Measurements from ENCODE around the gene GSN. TPM values are rescaled to one million over a fixed set of nuclear protein-coding genes. Genes with fewer than 3 reads are reported as not detected.
"Not testable (repeated sequence)": the region's sequence is repeated elsewhere in the genome, so short reads cannot be mapped to it uniquely, and the experiment has no call there.

Gene GSN
- total RNA-seq, 1 donor from 2014 or later: 1,127 TPM

DNA sequence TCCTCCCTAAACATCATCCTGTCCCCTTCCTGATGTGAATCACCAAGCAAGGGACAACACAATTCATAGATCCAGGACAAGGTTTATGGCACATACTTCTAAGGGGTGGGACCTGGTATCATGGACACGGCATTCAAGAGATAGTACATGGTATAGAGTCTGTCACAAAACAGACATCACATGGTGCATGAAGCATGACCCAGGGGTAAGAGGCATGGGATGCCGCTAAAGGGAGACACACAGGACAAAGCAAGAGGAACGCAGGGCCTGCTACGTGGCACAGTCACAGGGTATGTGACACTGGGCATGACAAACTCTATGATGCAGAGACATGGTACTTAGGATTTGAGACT lies 20.7 kb downstream of the GSN start:
- no peak for DNase-seq

DNA sequence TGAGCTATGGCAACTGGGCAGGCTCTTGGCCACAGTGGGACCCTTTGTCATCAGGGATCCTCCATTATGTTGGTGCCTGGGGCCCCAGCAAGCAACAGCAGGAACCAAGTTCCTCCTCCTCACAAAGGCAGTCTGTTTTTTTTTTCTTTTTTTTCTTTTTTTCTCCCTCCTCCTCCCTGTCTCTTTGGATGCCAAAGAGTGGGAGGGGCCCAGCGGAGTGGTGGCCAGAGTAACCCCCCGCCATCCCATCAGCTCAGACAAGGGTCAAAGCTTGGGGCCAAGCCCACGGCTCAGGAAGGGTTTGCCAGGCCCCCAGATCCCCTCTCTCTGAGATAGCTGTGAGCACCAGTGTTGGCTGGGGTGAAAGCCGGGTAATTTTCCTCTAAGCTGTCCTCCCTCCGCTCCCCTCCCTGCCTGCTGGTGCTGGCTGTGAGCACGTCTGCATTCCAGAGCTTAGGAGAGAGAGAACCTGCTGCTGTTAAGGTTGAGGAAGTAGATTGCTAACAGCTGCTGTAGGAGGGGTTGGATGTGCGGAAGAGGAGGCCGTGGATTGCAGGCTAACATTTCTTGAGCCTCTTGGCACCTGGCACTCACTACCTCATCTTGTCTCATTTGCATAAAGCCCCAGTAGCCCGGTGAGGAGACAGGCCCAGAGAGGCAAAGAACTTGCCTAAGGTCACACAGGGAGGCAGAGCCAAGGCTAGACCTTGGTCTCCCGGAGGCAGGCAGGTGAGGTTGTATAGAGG lies 21.2 kb downstream of the GSN start:
- peak; percentile 40 for DNase-seq

DNA sequence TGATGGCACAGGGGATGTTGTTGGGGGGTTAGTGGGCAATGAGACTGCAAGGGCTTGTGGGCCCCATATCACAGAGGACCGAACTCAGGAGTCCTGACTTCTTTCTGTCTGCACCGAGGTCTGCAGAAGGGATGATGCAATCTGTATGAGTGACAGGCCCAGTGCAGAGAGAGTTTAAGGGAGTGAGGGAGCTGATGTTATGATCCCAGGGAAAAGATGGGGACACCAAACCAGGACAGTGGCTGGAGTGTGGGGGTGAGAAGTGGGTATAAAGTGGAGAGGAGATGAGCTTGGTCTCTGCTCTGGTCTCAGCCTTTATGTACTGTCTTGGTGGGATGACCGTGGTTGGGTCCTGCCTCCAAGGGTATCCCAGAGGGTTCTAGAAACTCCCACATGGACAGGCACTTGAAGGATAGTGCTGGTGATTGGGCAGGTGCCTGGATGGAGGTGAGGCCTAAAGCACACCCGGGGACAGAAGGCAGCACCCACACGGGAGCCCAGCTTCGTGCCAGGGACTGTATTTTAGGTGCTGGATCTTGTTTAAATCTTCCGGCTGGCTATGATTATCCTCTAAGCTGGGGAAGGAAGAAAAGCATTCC lies 21.9 kb downstream of the GSN start:
- no peak for DNase-seq

DNA sequence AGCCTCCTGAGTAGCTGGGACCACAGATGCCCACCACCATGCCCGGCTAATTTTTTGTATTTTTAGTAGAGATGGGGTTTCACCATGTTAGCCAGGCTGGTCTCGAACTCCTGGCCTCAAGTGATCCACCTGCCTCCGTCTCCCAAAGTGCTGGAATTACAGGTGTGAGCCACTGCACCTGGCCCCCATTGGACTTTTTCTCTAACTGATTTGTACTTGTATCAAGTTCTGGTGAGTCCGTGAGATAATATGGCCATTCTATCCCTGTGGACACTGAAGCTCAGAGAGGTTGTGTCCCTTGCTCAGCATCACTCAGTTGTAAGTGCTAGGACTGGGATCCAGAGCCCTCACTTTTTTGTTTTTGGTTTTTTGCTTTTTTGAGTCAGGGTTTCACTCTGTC lies 23.6 kb downstream of the GSN start:
- not testable (repeated sequence) for DNase-seq

DNA sequence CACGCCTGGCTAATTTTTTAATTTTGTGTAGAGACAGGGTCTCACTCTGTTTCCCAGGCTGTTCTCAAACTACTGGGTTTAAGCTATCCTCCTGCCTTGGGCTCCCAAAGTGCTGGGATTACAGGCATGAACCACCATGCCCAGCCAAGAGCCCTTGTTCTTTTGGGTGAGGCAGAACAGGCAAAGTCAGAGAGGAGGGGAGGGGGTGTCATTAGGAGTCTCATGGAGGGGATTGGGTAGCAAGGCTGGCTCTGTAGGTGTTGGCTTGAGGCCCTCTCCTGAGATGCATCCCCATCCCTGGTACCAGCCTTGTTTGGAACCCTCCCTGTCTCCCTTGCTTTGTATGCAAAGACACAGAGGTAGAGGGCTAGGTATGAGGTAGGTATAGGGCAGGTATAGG lies 24.1 kb downstream of the GSN start:
- DNase-seq: no peak

DNA sequence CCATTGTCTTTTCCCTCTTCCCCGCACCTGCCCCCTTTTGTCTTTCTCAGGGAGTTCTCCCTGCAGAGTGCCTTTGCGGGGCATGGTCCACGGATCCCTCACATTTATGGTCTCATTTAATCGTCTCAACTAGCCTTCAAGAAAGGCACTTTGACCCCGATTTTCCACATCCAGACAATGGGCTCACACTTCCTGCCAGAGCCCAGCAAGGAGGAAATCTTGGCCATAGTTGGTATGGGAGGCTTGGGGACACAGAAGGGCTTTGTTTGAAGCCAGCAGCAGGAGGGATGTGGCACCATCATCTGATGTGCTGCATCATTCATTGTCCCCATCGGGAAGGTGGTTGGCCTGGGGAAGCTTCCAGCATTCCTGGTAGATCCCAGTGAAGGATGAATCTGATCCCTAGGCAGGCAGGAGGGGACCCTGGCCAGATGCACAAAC lies 24.9 kb downstream of the GSN start:
- no peak for DNase-seq

DNA sequence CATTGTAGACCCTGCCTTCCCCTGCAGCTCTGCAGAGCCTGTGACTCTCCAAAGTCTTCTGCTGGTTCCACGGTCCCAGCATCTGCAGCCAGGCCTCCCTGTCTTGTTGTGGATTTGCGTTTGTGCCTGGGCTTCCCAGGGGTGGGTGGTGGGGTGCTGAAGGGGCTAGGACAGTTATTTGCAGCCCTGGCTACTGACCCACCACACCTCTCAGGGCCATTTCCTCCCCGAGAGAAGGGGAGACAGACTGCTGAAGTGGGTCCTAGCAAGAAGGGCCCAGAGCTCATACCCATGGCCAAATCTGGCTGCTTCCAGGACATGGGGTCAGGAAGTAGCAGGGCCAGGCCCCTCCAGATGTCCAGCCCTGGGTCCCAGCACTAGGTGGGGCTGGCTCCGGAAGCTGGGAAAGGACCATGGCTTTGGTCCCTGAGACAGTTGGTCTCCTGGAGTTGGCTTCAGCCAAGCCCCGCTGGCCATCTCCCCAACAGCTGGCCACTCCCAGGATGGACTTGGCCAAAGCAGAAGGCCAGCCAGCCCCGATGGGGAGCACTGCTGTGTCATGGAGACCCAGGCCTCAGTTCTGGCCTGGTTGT lies 26.3 kb downstream of the GSN start:
- DNase-seq: no peak

DNA sequence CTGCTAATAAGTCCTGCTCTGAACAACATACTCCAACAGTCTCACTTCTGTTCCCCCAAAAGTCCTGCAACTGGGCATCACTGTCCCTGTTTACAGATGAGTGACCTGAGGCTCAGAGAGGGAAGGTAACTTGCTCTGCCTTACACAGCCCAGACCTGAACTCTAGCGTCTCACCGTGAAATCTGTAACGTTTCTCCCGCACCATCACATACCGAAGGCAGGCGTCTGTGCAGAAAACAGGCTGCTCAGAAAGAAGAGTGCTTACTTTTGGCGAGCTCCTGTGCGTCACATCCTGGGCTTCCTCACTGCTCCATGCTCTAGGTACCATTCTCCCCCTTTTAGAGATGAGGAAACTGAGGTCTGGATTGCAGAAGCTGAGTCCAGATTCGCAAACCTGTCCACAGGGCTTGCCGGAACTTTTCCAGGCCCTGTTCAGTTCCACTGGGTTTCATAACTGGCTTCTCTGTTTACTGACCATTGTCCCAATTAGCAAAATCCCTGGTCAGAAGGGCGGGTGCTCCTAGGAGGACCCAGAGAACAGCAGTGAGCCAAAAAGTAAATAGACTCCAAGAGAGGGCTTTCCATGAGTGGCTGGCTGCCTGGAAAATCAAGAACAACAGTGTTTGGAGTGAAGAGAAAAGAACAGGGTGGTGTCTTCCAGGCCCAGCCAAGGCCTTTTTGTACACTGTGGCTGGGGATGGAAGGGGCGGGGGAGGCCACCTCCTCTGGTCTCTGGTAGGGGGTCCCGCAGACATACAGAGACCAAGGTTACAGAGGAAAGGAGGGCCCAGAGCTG lies 27.1 kb downstream of the GSN start:
- DNase-seq: no peak

DNA sequence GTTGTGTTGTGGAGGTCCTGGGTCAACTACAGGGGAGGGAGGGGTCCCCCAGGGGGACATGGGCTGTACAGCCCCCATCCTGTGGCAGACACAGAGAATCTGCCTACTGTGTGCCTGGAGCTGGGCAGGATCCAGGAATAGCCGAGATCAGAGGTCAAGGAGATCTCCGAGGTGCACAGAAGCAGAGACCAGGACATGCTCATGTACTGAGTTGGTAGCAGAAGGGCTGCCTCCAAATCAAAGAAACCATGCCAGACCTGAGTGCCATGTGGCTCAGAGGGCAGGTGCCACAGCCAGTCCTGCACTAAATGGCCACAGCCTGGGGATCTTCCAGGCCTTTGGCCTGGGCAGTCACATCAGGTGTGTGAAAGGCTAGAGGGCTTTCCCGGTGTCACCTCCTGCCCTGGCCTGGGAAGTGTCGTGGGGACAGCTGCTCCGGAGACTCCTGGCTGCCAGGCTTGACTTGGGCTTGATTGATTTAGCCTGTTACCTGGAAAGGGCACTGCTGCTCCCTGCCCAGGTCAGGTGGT lies 27.8 kb downstream of the GSN start:
- DNase-seq: no peak

DNA sequence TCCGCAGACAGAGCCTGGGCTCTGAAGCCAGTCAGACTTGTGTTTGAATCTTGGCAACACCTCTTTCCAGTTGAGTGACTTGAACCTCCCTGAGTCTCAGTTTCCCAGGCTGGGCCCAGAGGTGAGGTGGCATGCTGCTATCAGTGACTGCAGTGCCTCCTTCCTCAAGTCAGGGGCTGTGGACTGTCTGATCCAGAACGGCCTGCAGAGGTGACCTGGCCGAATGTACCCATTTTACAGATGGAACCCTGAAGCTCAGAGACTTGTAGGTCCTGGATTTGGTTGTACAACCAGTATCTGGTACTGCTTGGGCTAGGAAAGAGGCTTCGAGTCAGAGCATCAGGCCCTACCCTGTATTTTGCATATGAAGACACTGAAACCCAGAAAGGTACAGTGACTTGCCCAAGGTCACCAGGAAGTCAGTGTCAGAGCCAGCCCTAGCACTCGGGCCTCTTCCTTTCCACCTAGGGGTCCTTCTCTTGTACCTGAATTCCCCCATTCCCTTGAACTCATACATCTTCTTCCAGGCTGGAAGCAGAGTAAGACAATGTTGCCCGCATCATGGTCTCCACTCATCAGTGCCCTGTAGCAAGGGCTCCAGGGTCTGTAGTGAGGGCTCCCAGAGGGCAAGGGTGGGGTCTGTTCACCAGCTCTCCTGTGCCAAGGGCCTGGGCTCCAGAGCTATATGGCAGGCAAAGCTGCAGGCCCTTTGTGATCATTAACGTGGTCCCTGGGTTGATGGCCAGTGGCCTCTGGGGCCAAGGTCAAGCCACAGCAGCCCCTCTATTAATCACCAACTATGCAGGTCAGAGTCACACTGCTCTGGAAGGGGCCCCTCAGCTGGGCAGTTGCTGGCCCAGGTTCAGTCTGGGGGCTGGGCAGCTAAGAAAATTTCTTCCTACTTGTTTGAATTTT lies 28.5 kb downstream of the GSN start:
- no peak for DNase-seq

DNA sequence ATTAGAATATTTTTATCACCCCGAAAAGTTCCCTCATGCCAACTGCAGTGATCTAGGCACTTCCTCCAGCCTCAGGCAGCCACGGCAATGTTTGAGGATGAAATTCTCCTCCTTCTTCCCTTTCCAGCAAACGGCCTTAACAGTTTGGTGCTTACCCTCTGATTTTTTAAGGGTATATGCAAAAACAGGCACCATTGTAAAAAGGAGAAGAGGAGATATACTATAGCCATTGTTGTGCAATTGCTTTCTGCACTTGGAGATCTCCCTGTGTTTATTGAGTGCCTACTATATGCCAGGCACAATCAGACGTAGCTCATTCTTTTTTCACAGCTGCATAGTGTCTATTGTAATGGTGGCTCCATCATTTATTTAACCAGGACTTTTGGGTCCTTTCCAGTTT lies 29.4 kb downstream of the GSN start:
- DNase-seq: no peak

DNA sequence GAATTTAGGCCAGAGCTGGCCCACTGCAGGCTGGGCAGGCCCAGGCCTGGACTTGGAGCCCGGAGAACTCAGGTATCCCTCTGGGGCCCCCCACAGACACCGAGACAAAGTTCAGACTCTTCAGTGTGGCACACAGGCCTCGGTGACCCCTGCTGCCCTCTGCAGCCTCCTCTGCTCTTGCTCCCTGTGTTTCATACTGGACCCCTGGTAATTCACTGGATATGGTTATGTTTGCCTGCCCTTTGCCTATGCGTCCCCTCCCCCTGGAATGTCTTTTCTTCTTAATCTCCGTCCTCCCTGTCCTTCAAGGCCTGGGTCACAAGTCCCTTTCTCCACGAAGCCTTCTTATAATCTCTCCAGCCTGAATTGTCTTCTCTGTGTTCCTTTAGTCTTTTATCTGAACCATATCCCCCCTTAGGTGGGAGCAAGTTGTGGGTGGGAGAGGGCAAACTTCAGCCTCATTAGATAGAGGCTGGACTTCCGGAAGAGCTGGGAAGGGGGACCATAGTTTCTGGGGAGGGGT lies 30.1 kb downstream of the GSN start:
- no peak for DNase-seq

DNA sequence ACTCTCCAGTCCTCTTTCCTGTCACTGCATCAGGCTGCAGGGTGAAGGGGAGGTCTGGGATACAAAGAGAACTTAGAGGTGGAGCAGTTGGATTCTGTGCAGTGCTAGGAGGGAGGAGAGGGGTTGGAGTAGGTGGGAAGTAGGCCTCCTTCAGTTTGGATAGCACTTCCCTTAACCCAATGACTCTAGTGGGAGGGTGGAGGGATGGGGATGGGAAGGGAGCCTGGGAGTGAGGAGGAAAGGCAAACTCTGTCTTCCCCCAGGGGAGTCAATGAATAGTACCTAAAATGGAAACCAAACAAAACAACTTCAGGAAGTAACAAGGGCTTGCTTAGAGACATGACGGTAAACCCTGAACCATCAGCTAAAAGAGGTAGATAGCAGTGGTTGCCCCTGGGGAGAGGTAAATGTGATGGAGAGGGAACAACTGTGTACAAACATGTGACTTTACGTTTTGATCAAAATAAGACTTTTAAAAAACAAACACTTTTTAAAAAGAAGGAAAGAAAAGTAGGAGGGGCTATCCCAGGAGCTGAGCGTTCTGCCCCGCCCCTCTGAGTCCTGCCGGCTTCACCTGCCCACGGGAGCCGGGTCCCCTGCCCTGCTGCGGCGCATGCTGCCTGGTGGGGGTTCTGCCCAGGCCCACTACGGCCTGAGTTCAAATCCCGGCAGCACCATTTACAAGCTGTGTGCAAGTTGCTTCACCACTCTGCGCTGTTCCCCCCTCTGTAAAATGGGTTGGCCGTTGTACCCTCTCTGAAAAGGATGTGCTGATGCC lies 30.9 kb downstream of the GSN start:
- DNase-seq: peak; percentile 59

DNA sequence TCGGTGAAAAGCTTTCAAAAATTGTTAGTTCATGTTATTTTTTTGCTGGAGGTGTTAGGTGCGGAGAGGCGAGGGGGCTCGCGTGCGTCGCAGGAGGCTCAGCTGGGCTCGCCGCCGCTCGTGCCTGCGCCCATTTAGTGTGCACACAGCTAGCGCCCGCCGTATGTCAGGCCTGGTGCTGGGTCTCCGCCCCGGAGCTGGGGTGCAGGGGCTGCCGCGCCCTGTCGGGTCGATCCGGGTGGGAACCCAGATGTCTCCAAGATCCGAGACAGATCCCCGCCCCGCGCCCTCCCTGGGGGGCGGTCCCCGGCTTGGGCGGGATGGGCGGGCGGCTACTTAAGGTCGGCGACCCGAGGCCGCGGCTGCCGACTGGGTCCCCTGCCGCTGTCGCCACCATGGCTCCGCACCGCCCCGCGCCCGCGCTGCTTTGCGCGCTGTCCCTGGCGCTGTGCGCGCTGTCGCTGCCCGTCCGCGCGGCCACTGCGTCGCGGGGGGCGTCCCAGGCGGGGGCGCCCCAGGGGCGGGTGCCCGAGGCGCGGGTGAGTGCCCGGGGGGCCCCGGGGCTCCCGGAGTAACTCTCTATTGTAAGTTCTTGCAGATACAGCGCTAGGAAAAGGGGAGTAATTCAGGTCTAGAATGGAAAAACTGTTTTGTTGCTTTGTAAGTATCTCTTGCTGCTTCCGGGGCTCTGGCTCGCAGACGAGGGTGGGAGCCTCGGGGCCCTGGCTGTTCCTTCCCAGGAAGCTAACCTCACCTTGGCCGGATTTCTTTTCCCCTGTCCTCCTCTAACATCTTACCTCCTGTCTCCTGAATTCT lies 31.7 kb downstream of the GSN start:
- peak; percentile 61 for DNase-seq

DNA sequence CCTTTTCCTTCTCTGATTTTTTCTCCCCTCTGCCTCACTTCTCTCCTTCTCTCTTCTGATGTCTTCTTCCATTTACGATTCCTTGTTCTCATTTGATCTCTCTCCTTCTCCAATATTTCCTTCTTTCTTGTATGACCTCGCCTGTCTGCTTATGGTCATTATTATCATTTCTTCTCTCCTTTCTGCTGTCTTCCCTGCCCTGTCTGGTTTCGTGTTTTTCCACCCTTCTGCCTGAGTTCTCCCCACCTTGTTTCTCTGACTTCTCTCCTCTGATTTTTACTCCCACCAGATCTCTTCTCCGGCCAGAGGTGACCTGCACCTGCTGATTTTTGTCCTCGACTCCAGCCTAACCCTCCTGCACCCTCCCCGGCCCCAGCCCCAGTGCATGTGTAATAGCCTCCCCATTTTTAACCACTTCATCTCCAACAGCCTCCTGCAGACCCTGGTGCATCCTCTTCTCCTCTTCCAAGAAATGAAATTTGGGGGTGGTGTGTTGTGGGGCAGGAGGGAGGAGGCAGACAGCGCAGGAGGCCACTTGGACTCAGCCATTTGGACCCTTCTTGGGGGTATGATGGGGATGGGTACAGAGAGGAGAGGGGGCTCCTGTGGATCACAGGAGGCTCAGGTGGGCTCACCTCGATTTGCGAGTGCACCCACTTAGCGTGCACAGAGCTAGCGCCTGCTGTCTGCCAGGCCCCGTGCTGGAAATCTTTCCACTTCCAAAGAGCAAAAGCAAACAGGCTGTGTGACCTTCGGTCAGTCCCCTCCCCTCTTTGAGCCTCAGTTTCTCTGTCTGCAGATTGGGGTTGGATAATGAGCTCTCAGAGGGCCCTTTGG lies 32.5 kb downstream of the GSN start:
- no peak for DNase-seq

DNA sequence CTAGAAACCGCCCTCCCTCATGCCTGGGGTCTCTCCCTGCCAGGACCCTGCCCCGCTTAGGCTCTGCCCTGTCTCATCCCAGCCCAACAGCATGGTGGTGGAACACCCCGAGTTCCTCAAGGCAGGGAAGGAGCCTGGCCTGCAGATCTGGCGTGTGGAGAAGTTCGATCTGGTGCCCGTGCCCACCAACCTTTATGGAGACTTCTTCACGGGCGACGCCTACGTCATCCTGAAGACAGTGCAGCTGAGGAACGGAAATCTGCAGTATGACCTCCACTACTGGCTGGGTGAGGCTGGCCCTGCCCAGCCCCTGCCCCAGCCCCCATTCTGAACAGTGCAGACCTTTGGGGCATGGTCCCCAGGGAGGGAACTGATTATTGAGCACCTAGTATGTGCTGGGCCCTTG lies 33.9 kb downstream of the GSN start:
- DNase-seq: no peak

DNA sequence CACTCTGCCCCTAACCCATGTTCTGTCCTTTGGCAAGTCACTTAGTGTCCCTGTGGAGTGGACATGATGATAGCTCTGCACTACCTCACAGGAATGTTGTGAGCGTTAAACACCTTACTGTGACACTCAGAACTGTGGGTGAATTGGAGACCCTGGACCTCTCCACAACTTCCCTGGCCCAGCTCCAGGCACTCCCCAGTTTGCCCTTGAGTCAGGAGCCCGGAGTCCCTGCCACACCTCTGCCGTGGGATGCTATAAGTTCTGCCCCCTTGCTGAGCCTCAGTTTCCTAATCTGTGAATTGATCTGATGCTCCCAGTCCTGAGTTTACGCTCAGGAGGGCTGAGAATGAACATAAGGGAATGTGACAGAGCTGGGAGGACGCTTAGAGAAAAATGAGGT lies 34.4 kb downstream of the GSN start:
- no peak for DNase-seq

DNA sequence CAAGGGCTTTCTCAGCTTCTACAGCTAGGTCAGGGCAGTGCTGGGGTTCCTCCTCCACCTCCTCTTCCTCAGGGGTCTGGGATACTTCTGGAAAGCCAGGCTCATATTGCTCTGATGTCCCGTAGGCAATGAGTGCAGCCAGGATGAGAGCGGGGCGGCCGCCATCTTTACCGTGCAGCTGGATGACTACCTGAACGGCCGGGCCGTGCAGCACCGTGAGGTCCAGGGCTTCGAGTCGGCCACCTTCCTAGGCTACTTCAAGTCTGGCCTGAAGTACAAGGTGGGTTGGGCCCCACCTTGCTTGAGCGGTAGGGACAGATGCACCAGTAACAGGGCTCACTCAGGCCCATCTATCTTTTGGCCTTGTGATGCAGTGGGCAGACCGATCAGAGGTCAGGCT lies 34.8 kb downstream of the GSN start:
- DNase-seq: no peak
